Thyroid gland (tissue), 4 donors: ENCODE measurements around the gene HOXC11.

Source experiments
- CTCF ChIP-seq, 6 experiments: fragments of 200-600 bp in 3 of 6; fragments of 450-650 bp in 3 of 6; sonication (generic) in 3 of 6; IDR thresholded peaks; one replicate each; pipeline ENCODE4 v1.5.1; 2016 to 2019; ENCODE audit warnings: antibody characterized with exemption in 6 of 6, mild to moderate bottlenecking in 2 of 6, inconsistent platforms in 1 of 6, moderate library complexity in 1 of 6
- POLR2A ChIP-seq, 2 donors: fragments of 450-650 bp; IDR thresholded peaks; one replicate each; pipeline ENCODE4 v1.6.1; 2017; ENCODE audit warnings: antibody characterized with exemption in 2 of 2, mild to moderate bottlenecking in 2 of 2, moderate library complexity in 1 of 2

GRCh38 chr12:54019091-54019811 is 46.3 kb downstream of the HOXC11 start:
- TF ChIP-seq CTCF (IDR thresholded peaks at IDR 0.05) = no peak
- TF ChIP-seq POLR2A (IDR thresholded peaks at IDR 0.05) = no peak
